ENCODE data around the gene KIAA1958.
"Not testable (repeated sequence)": the region's sequence is repeated elsewhere in the genome, so short reads cannot be mapped to it uniquely, and the experiment has no call there.

KIAA1958 gene

DNA sequence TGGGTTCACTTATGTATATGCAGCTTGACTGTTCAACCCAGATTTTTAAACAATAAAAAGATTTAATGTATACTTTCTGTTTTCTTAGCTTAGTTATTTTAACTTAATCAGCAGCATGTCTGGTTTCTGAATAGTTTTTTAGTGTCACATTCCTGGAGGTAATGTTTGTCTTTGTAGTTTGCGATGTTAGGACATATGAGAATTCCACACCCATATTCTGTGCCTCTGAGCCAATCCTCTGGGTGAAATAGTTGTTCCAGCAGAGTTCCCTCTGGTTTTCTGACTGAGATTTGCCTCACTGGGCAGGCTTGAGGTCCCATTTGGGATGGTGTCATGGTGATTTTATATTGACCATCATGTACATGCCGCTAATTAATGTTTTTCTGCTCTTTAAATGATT lies 182.7 kb downstream of the KIAA1958 start:
- Histone ChIP-seq H3K4me3 (ENCODE audit: low read depth, low read length, poor library complexity, severe bottlenecking) (no peak overlapping the region), H3K79me2 (ENCODE audit: insufficient read depth, low read length) (no peaks in the 10 kb centered on the region), H4K20me1 (ENCODE audit: insufficient read depth, low read length) (no peaks in the 10 kb centered on the region), H3K4me1 (ENCODE audit: insufficient read depth, low read length, severe bottlenecking) (no peaks in the 10 kb centered on the region), H3K36me3 (ENCODE audit: insufficient read depth, low read length) (no peaks in the 10 kb centered on the region), H3K9me3 (ENCODE audit: low read length) (no peaks in the 10 kb centered on the region), H3K4me2 (ENCODE audit: low read length) (no peak overlapping the region), H3K27me3 (ENCODE audit: insufficient read depth, low read length) (no peaks in the 10 kb centered on the region), H2AFZ (ENCODE audit: low read length) (no peak overlapping the region), H3K9ac (ENCODE audit: low read length) (no peak overlapping the region), H3K9me2 (ENCODE audit: low read depth, low read length) (no peaks in the 10 kb centered on the region), H3K27ac (ENCODE audit: low read depth, low read length, poor library complexity, severe bottlenecking) (no peak overlapping the region), H3F3A (ENCODE audit: insufficient read depth, low read length) (no peaks in the 10 kb centered on the region)
- TF ChIP-seq, protein P1, sequence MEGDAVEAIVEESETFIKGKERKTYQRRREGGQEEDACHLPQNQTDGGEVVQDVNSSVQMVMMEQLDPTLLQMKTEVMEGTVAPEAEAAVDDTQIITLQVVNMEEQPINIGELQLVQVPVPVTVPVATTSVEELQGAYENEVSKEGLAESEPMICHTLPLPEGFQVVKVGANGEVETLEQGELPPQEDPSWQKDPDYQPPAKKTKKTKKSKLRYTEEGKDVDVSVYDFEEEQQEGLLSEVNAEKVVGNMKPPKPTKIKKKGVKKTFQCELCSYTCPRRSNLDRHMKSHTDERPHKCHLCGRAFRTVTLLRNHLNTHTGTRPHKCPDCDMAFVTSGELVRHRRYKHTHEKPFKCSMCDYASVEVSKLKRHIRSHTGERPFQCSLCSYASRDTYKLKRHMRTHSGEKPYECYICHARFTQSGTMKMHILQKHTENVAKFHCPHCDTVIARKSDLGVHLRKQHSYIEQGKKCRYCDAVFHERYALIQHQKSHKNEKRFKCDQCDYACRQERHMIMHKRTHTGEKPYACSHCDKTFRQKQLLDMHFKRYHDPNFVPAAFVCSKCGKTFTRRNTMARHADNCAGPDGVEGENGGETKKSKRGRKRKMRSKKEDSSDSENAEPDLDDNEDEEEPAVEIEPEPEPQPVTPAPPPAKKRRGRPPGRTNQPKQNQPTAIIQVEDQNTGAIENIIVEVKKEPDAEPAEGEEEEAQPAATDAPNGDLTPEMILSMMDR (IDR thresholded peaks at IDR 0.05; ENCODE audit: low read length), result no peak
- TF ChIP-seq EZH2 (IDR thresholded peaks at IDR 0.05; ENCODE audit: borderline replicate concordance, low read length), result no peak

DNA sequence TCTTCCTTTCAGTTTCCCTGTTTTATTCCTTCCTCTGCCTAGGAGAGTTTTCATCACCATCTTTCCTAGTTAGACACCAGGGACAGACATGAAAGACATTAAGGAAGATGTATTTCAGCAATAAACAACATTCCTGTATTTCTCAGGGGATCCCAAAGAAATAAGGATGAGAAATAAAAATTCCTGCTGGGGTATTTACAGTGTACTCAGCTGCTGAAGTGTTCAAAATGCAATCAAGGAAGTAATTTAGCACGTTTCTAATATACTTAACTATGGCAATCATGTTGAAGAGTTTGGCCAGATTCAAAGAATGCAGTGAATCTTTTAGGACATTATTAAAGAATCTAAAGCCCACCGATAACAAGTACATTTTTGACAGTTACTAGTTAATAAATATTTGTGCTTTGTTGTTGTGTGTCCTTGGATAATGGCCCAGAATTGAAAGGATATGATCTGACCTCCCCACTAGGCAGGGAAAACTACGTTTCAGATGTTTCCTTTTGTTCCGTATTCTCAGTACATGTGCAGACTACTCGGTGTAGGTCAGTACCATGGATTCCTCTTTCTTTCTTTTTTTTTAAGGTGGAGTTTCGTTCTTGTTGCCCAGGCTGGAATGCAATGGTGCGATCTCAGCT lies 184.5 kb downstream of the KIAA1958 start:
- no peaks in the 10 kb centered on the region for H4K20me1 ChIP-seq (ENCODE audit: insufficient read depth, low read length)
- no peak overlapping the region for H3K27ac ChIP-seq (ENCODE audit: low read depth, low read length, poor library complexity, severe bottlenecking)
- no peaks in the 10 kb centered on the region for H3K9me3 ChIP-seq (ENCODE audit: low read length)
- no peak overlapping the region for H2AFZ ChIP-seq (ENCODE audit: low read length)
- H3K79me2 ChIP-seq (ENCODE audit: insufficient read depth, low read length), result no peaks in the 10 kb centered on the region
- no peak overlapping the region for H3K4me2 ChIP-seq (ENCODE audit: low read length)
- no peaks in the 10 kb centered on the region for H3K9me2 ChIP-seq (ENCODE audit: low read depth, low read length)
- no peaks in the 10 kb centered on the region for H3K27me3 ChIP-seq (ENCODE audit: insufficient read depth, low read length)
- H3K4me1 ChIP-seq (ENCODE audit: insufficient read depth, low read length, severe bottlenecking), result no peaks in the 10 kb centered on the region
- H3K4me3 ChIP-seq (ENCODE audit: low read depth, low read length, poor library complexity, severe bottlenecking), result no peak overlapping the region
- no peaks in the 10 kb centered on the region for H3K36me3 ChIP-seq (ENCODE audit: insufficient read depth, low read length)
- H3K9ac ChIP-seq (ENCODE audit: low read length), result no peak overlapping the region
- H3F3A ChIP-seq (ENCODE audit: insufficient read depth, low read length), result no peaks in the 10 kb centered on the region
- no peak for TF ChIP-seq EZH2 (IDR thresholded peaks at IDR 0.05; ENCODE audit: borderline replicate concordance, low read length)
- TF ChIP-seq, protein P1 (IDR thresholded peaks at IDR 0.05; ENCODE audit: low read length), result no peak

DNA sequence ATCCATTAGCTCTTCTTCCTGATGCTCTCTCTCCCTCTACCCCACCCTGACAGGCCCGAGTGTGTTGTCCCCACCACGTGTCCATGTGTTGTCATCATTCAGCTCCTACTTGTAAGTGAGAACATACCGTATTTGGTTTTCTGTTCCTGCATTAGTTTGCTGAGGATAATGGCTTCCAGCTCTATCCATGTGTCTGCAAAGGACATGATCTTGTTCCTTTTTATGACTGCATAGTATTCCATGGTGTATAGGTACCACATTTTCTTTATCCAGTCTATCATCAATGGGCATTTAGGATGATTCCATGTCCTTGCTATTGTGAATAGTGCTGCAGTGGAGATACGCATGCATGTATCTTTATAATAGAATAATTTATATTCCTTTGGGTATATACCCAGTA lies 186.6 kb downstream of the KIAA1958 start:
- H2AFZ ChIP-seq (ENCODE audit: low read length); H3K36me3 ChIP-seq (ENCODE audit: insufficient read depth, low read length); H3F3A ChIP-seq (ENCODE audit: insufficient read depth, low read length); H3K4me2 ChIP-seq (ENCODE audit: low read length); H3K9me2 ChIP-seq (ENCODE audit: low read depth, low read length); H3K4me1 ChIP-seq (ENCODE audit: insufficient read depth, low read length, severe bottlenecking); H3K79me2 ChIP-seq (ENCODE audit: insufficient read depth, low read length); H3K27me3 ChIP-seq (ENCODE audit: insufficient read depth, low read length); H3K9me3 ChIP-seq (ENCODE audit: low read length); H3K4me3 ChIP-seq (ENCODE audit: low read depth, low read length, poor library complexity, severe bottlenecking); H3K27ac ChIP-seq (ENCODE audit: low read depth, low read length, poor library complexity, severe bottlenecking); H3K9ac ChIP-seq (ENCODE audit: low read length); H4K20me1 ChIP-seq (ENCODE audit: insufficient read depth, low read length): not testable (repeated sequence)

DNA sequence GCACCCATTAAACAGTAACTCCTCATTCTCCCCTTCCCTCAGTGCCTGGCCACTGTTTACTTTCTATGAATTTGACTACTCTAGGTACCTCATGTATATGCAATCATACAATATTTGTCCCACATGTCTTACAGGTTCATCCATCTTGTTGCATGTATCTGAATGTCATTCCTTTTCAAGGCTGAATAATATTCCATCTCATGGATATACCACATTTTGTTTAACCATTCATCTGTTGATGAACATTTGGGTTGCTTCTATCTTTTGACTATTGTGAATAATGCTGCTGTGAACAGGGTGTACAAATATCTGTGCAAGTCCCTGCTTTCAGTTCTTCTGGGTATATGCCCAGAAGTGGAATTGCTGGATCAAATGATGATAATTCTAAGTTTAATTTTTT lies 190.4 kb downstream of the KIAA1958 start:
- Histone ChIP-seq H3K9ac (ENCODE audit: low read length) (no peak overlapping the region), H3K4me2 (ENCODE audit: low read length) (no peak overlapping the region), H3K36me3 (ENCODE audit: insufficient read depth, low read length) (no peaks in the 10 kb centered on the region), H3F3A (ENCODE audit: insufficient read depth, low read length) (no peaks in the 10 kb centered on the region), H2AFZ (ENCODE audit: low read length) (no peak overlapping the region), H3K4me3 (ENCODE audit: low read depth, low read length, poor library complexity, severe bottlenecking) (no peak overlapping the region), H4K20me1 (ENCODE audit: insufficient read depth, low read length) (no peaks in the 10 kb centered on the region), H3K79me2 (ENCODE audit: insufficient read depth, low read length) (no peaks in the 10 kb centered on the region), H3K27ac (ENCODE audit: low read depth, low read length, poor library complexity, severe bottlenecking) (no peak overlapping the region), H3K4me1 (ENCODE audit: insufficient read depth, low read length, severe bottlenecking) (no peaks in the 10 kb centered on the region), H3K27me3 (ENCODE audit: insufficient read depth, low read length) (no peaks in the 10 kb centered on the region), H3K9me3 (ENCODE audit: low read length) (peaks cover 8% of the 10 kb centered on the region; the same call in 1 of the 2 replicates), H3K9me2 (ENCODE audit: low read depth, low read length) (no peaks in the 10 kb centered on the region)
- TF ChIP-seq EZH2 (IDR thresholded peaks at IDR 0.05; ENCODE audit: borderline replicate concordance, low read length), result no peak
- TF ChIP-seq, protein P1 (IDR thresholded peaks at IDR 0.05; ENCODE audit: low read length), result no peak
